Neural progenitor cell (in vitro differentiated cells): ENCODE data around the gene AKAP6. TPM values are rescaled to one million over a fixed set of nuclear protein-coding genes. Genes with fewer than 3 reads are reported as not detected.

Source experiments
- DNase-seq: peaks from one replicate; pipeline ENCODE4 v3.0.0-alpha.2; 2016; ENCODE audit warnings: low spot score
- H2AFZ ChIP-seq: fragments of 200-600 bp; sonication (generic); replicated peaks from 2 replicates; pipeline ENCODE4 v1.6.1; 2016; ENCODE audit warnings: antibody characterized with exemption
- H3F3A ChIP-seq: fragments of 200-600 bp; sonication (generic); 2 replicates; pipeline ENCODE4 v1.6.1; 2016; ENCODE audit warnings: antibody characterized with exemption, low read depth
- H3K27ac ChIP-seq: fragments of 200-600 bp; sonication (generic); 2 replicates; pipeline ENCODE4 v1.5.1; 2016; ENCODE audit warnings: mild to moderate bottlenecking
- H3K27me3 ChIP-seq: fragments of 200-600 bp; sonication (generic); 2 replicates; pipeline ENCODE4 v1.6.1; 2016; ENCODE audit warnings: mild to moderate bottlenecking, moderate library complexity
- H3K36me3 ChIP-seq: fragments of 200-600 bp; sonication (generic); 2 replicates; pipeline ENCODE4 v1.5.1; 2016
- H3K4me1 ChIP-seq: fragments of 200-600 bp; sonication (generic); 2 replicates; pipeline ENCODE4 v1.6.1; 2016; ENCODE audit warnings: mixed run types
- H3K4me2 ChIP-seq: fragments of 200-600 bp; sonication (generic); 2 replicates; pipeline ENCODE4 v1.6.1; 2016
- H3K4me3 ChIP-seq: fragments of 200-600 bp; sonication (generic); 2 replicates; pipeline ENCODE4 v1.5.1; 2016
- H3K79me2 ChIP-seq: fragments of 200-600 bp; sonication (generic); 2 replicates; pipeline ENCODE4 v1.6.1; 2016; ENCODE audit warnings: low read depth
- H3K9ac ChIP-seq: fragments of 200-600 bp; sonication (generic); 2 replicates; pipeline ENCODE4 v1.6.1; 2016
- H3K9me3 ChIP-seq: fragments of 200-600 bp; sonication (generic); 2 replicates; pipeline ENCODE4 v1.5.1; 2016; ENCODE audit warnings: low read depth
- H4K20me1 ChIP-seq: fragments of 200-600 bp; sonication (generic); 2 replicates; pipeline ENCODE4 v1.6.1; 2016; ENCODE audit warnings: low read depth
- H3K27ac Mint-ChIP-seq: 3 replicates; pipeline ENCODE4 v1.8.0; 2021; ENCODE audit warnings: mixed read lengths
- H3K27me3 Mint-ChIP-seq: 2 replicates; pipeline ENCODE4 v1.8.0; 2022; ENCODE audit warnings: low read depth, mild to moderate bottlenecking, inconsistent platforms, moderate library complexity, mixed read lengths; ENCODE audit not compliant: insufficient read depth
- H3K36me3 Mint-ChIP-seq: 3 replicates; pipeline ENCODE4 v1.8.0; 2021; ENCODE audit warnings: mixed read lengths
- H3K4me1 Mint-ChIP-seq: 3 replicates; pipeline ENCODE4 v1.8.0; 2021; ENCODE audit warnings: mixed read lengths
- H3K4me3 Mint-ChIP-seq: 3 replicates; pipeline ENCODE4 v1.8.0; 2021; ENCODE audit warnings: mild to moderate bottlenecking, moderate library complexity, mixed read lengths
- H3K9me3 Mint-ChIP-seq: 3 replicates; pipeline ENCODE4 v1.8.0; 2020; ENCODE audit warnings: mixed read lengths
- CTCF ChIP-seq: fragments of 200-600 bp; sonication (generic); IDR thresholded peaks from 2 replicates; pipeline ENCODE4 v1.5.1; 2017; ENCODE audit warnings: antibody characterized with exemption, mild to moderate bottlenecking
- EZH2 ChIP-seq: fragments of 200-600 bp; sonication (generic); IDR thresholded peaks from 2 replicates; pipeline ENCODE4 v1.6.1; 2017; ENCODE audit warnings: antibody characterized with exemption, mild to moderate bottlenecking, moderate library complexity
- EZH2phosphoT487 ChIP-seq: fragments of 200-600 bp; sonication (generic); IDR thresholded peaks from 2 replicates; pipeline ENCODE4 v1.6.1; 2017; ENCODE audit warnings: antibody characterized with exemption
- total RNA-seq: library from RNA; depleted of rRNA; stranded (reverse); fragments of >200 nt; gene quantifications from 2 replicates; pipeline ENCODE4 v1.2.3, GENCODE V29; 2015; ENCODE audit warnings: low replicate concordance

AKAP6 gene
- total RNA-seq, 1 donor from 2014 or later: 3.7 TPM

- no peak for DNase-seq
- no peaks in the 10 kb centered on the region for H4K20me1 ChIP-seq
- Mint-ChIP-seq H3K36me3 (no peaks in the 10 kb centered on the region), H3K27ac (no peak overlapping the region), H3K27me3 (no peaks in the 10 kb centered on the region), H3K4me1 (peaks cover 3% of the 10 kb centered on the region), H3K9me3 (no peaks in the 10 kb centered on the region), H3K4me3 (no peak overlapping the region)
- no peaks in the 10 kb centered on the region for H3K27me3 ChIP-seq
- H3K9me3 ChIP-seq: no peaks in the 10 kb centered on the region
- H3K9ac ChIP-seq: no peak overlapping the region
- no peak overlapping the region for H3K4me2 ChIP-seq
- no peaks in the 10 kb centered on the region for H3K4me1 ChIP-seq
- H3F3A ChIP-seq: no peaks in the 10 kb centered on the region
- no peaks in the 10 kb centered on the region for H3K36me3 ChIP-seq
- H3K27ac ChIP-seq: no peak overlapping the region
- TF ChIP-seq EZH2 (no peak), CTCF (no peak), EZH2phosphoT487 (no peak)
- no peak overlapping the region for H3K4me3 ChIP-seq
- H3K79me2 ChIP-seq: no peaks in the 10 kb centered on the region
- no peak overlapping the region for H2AFZ ChIP-seq
Measured at GRCh38 chr14:32662211-32662610, 333.1 kb downstream of the AKAP6 start.

- Histone ChIP-seq H3K9ac (no peak overlapping the region), H3K36me3 (no peaks in the 10 kb centered on the region), H3K79me2 (no peaks in the 10 kb centered on the region), H3K27ac (no peak overlapping the region), H4K20me1 (no peaks in the 10 kb centered on the region), H3K4me1 (no peaks in the 10 kb centered on the region), H2AFZ (no peak overlapping the region), H3K9me3 (no peaks in the 10 kb centered on the region), H3K4me2 (no peak overlapping the region), H3F3A (no peaks in the 10 kb centered on the region), H3K27me3 (no peaks in the 10 kb centered on the region), H3K4me3 (no peak overlapping the region)
- Mint-ChIP-seq H3K27ac (no peak overlapping the region), H3K4me3 (no peak overlapping the region), H3K27me3 (peaks cover 2% of the 10 kb centered on the region), H3K4me1 (peaks cover 3% of the 10 kb centered on the region), H3K36me3 (no peaks in the 10 kb centered on the region), H3K9me3 (peaks cover 4% of the 10 kb centered on the region)
- TF ChIP-seq EZH2: no peak
- TF ChIP-seq CTCF: no peak
- no peak for TF ChIP-seq EZH2phosphoT487
- no peak for DNase-seq
Measured at GRCh38 chr14:32666308-32666707, 337.2 kb downstream of the AKAP6 start.

- Histone ChIP-seq H3F3A (no peaks in the 10 kb centered on the region), H3K4me3 (no peak overlapping the region), H3K4me2 (no peak overlapping the region), H4K20me1 (no peaks in the 10 kb centered on the region), H3K27ac (no peak overlapping the region), H3K36me3 (no peaks in the 10 kb centered on the region), H3K9ac (no peak overlapping the region), H3K4me1 (no peaks in the 10 kb centered on the region), H3K9me3 (no peaks in the 10 kb centered on the region), H2AFZ (no peak overlapping the region), H3K27me3 (no peaks in the 10 kb centered on the region), H3K79me2 (no peaks in the 10 kb centered on the region)
- Mint-ChIP-seq H3K4me3 (no peak overlapping the region), H3K27ac (no peak overlapping the region), H3K4me1 (peaks cover 3% of the 10 kb centered on the region), H3K9me3 (peaks cover 4% of the 10 kb centered on the region), H3K27me3 (peaks cover 2% of the 10 kb centered on the region), H3K36me3 (no peaks in the 10 kb centered on the region)
- DNase-seq: no peak
- TF ChIP-seq CTCF (no peak), EZH2phosphoT487 (no peak), EZH2 (no peak)
Measured at GRCh38 chr14:32667287-32667686, 338.2 kb downstream of the AKAP6 start.

- no peaks in the 10 kb centered on the region for H3K27me3 ChIP-seq
- no peaks in the 10 kb centered on the region for H3K79me2 ChIP-seq
- no peaks in the 10 kb centered on the region for H3K4me1 ChIP-seq
- no peaks in the 10 kb centered on the region for H3K36me3 ChIP-seq
- no peak for DNase-seq
- H3K27ac ChIP-seq: no peak overlapping the region
- no peaks in the 10 kb centered on the region for H4K20me1 ChIP-seq
- Mint-ChIP-seq H3K4me1 (peaks cover 3% of the 10 kb centered on the region), H3K4me3 (no peak overlapping the region), H3K36me3 (no peaks in the 10 kb centered on the region), H3K27me3 (peaks cover 2% of the 10 kb centered on the region), H3K27ac (no peak overlapping the region), H3K9me3 (peaks cover 4% of the 10 kb centered on the region)
- no peaks in the 10 kb centered on the region for H3F3A ChIP-seq
- TF ChIP-seq EZH2: no peak
- no peak for TF ChIP-seq EZH2phosphoT487
- no peak for TF ChIP-seq CTCF
- H2AFZ ChIP-seq: no peak overlapping the region
- H3K4me2 ChIP-seq: no peak overlapping the region
- no peak overlapping the region for H3K9ac ChIP-seq
- H3K4me3 ChIP-seq: no peak overlapping the region
- H3K9me3 ChIP-seq: no peaks in the 10 kb centered on the region
Measured at GRCh38 chr14:32667791-32668190, 338.7 kb downstream of the AKAP6 start.
